ENCODE data around the gene MYBL2. TPM values are rescaled to one million over a fixed set of nuclear protein-coding genes. Genes with fewer than 3 reads are reported as not detected.

Gene MYBL2
- polyA plus RNA-seq, 3 donors, result 22.9 to 33.0 (median 29.3) TPM

Other genes starting within 250 kb of the MYBL2 start
- gene SRSF6, start 209.2 kb upstream of the MYBL2 start, polyA plus RNA-seq (ENCODE audit: insufficient read length in 3 of 3), result 100 to 1,000 TPM; 328 to 393 (median 344) TPM
- 10 to 100 TPM; 13.0 to 29.9 (median 13.3) TPM for gene L3MBTL1, start 159.4 kb upstream of the MYBL2 start, polyA plus RNA-seq (ENCODE audit: insufficient read length in 3 of 3)
- gene SGK2, start 108.1 kb upstream of the MYBL2 start, polyA plus RNA-seq (ENCODE audit: insufficient read length in 3 of 3), result 10 to 100 TPM; 36.3 to 79.5 (median 38.9) TPM
- 10 to 100 TPM; 64.7 to 79.2 (median 72.4) TPM for gene IFT52, start 76.2 kb upstream of the MYBL2 start, polyA plus RNA-seq (ENCODE audit: insufficient read length in 3 of 3)
- gene GTSF1L, start 59.9 kb downstream of the MYBL2 start, polyA plus RNA-seq (ENCODE audit: insufficient read length in 3 of 3), result not detected
- gene TOX2, start 247.7 kb downstream of the MYBL2 start, polyA plus RNA-seq (ENCODE audit: insufficient read length in 3 of 3), result 1 to 10 TPM; 2.7 to 4.7 (median 4.2) TPM